Gastrocnemius medialis (tissue), 4 donors: Measurements from ENCODE around the gene EME1. TPM values are rescaled to one million over a fixed set of nuclear protein-coding genes. Genes with fewer than 3 reads are reported as not detected.
"Not testable (repeated sequence)": the region's sequence is repeated elsewhere in the genome, so short reads cannot be mapped to it uniquely, and the experiment has no call there.

Experiments
- ATAC-seq, 2 donors: fragments of 150-250 bp; one replicate each; pipeline ENCODE4 v1.9.1; 2016
- DNase-seq, 2 donors: peaks; one replicate each; pipeline ENCODE4 v3.0.0-alpha.2; 2019
- H3K27ac ChIP-seq, 4 donors: fragments of 200-600 bp; sonication (generic); 1 replicate in 1 of 4; 2 replicates in 3 of 4; pipeline ENCODE4 v1.5.1; 2016 to 2018; ENCODE audit warnings: mild to moderate bottlenecking in 2 of 4, moderate library complexity in 1 of 4
- H3K27me3 ChIP-seq, 3 donors: fragments of 200-600 bp; sonication (generic) in 2 of 3; 1 replicate in 1 of 3; 2 replicates in 2 of 3; pipeline versions ENCODE4 v1.5.1 to v1.6.0; 2016 to 2019; ENCODE audit warnings: mild to moderate bottlenecking in 1 of 3, moderate library complexity in 1 of 3
- H3K36me3 ChIP-seq, 2 donors: fragments of 200-600 bp; sonication (generic) in 1 of 2; one replicate each; pipeline ENCODE4 v1.5.1; 2017 to 2018
- H3K4me1 ChIP-seq, 2 donors: fragments of 200-600 bp; sonication (generic) in 1 of 2; one replicate each; pipeline ENCODE4 v1.5.1; 2016 to 2017; ENCODE audit warnings: mild to moderate bottlenecking in 2 of 2
- H3K4me3 ChIP-seq, 4 donors: fragments of 200-600 bp; sonication (generic) in 3 of 4; 1 replicate in 1 of 4; 2 replicates in 3 of 4; pipeline ENCODE4 v1.5.1; 2016 to 2019; ENCODE audit warnings: mild to moderate bottlenecking in 2 of 4
- H3K9me3 ChIP-seq, 3 donors: fragments of 200-600 bp; sonication (generic) in 2 of 3; 1 replicate in 1 of 3; 2 replicates in 2 of 3; pipeline ENCODE4 v1.5.1; 2016 to 2019
- POLR2A ChIP-seq, 2 donors: fragments of 450-650 bp; IDR thresholded peaks; one replicate each; pipeline ENCODE4 v1.6.1; 2017; ENCODE audit warnings: antibody characterized with exemption in 2 of 2, mild to moderate bottlenecking in 2 of 2, moderate library complexity in 2 of 2
- in situ Hi-C, 4 donors: fragments of 200-750 bp; cut with MboI; loops; one replicate each; pipeline versions ENCODE4 v1.15.0 to v1.8.0; 2017; ENCODE audit warnings: low sequenced_read_pairs in 4 of 4
- intact Hi-C: fragments of 100-400 bp; cut with DNase I; formaldehyde crosslinking; loops from one replicate; pipeline ENCODE4 v1.15.1; 2023; ENCODE audit warnings: low total_unique reads
- total RNA-seq, 4 donors: library from RNA; depleted of rRNA; stranded (reverse); fragments of >200 nt; gene quantifications; one replicate each; pipeline versions ENCODE4 v1.1.0 to v1.2.3, GENCODE V29; 2016
- TF ChIP-seq, protein P1 (sequence below), 5 experiments: fragments of 450-650 bp in 3 of 5; fragments of 200-600 bp in 2 of 5; sonication (generic) in 2 of 5; IDR thresholded peaks in 4 of 5; conservative IDR thresholded peaks in 1 of 5; 1 replicate in 4 of 5; 2 replicates in 1 of 5; pipeline ENCODE4 v1.5.1; 2016 to 2019; ENCODE audit warnings: antibody characterized with exemption in 5 of 5, mild to moderate bottlenecking in 3 of 5, moderate library complexity in 3 of 5

Gene EME1
- total RNA-seq, 4 donors from 2014 or later: 0.82 to 0.95 TPM; not detected in 2

DNA sequence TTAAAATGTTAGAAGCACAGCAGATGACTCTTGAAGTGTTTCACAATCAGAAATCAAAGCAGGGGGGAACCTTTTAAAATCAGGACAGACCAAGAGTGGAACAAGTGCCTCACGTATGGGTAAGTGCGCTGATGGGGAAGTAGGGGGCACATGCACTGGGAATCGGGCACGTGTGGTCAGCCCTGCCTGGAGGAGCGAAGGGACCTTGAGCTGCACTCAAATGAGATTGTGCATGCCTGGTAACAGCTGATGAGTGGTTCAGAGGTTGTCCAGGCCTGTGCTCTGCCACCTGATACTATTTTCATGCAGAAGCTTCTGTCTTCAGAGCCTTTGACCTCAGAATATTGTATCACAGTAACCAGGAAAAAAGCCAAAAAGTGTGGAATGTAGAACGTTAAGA is 40.8 kb upstream of the EME1 start:
- no peak for TF ChIP-seq POLR2A (IDR thresholded peaks at IDR 0.05)
- TF ChIP-seq, protein P1, sequence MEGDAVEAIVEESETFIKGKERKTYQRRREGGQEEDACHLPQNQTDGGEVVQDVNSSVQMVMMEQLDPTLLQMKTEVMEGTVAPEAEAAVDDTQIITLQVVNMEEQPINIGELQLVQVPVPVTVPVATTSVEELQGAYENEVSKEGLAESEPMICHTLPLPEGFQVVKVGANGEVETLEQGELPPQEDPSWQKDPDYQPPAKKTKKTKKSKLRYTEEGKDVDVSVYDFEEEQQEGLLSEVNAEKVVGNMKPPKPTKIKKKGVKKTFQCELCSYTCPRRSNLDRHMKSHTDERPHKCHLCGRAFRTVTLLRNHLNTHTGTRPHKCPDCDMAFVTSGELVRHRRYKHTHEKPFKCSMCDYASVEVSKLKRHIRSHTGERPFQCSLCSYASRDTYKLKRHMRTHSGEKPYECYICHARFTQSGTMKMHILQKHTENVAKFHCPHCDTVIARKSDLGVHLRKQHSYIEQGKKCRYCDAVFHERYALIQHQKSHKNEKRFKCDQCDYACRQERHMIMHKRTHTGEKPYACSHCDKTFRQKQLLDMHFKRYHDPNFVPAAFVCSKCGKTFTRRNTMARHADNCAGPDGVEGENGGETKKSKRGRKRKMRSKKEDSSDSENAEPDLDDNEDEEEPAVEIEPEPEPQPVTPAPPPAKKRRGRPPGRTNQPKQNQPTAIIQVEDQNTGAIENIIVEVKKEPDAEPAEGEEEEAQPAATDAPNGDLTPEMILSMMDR (IDR thresholded peaks at IDR 0.05 in 4 of 5, conservative IDR thresholded peaks at IDR 0.05 in 1 of 5): no peak
- in situ Hi-C loops: no loop called here
- no peaks in the 10 kb centered on the region for H3K4me1 ChIP-seq
- intact Hi-C loops: no loop called here
- H3K27ac ChIP-seq: no peak overlapping the region
- H3K9me3 ChIP-seq: no peaks in the 10 kb centered on the region
- H3K4me3 ChIP-seq: no peak overlapping the region
- H3K27me3 ChIP-seq: no peaks in the 10 kb centered on the region
- no peak for ATAC-seq
- H3K36me3 ChIP-seq: no peaks in the 10 kb centered on the region
- DNase-seq: no peak

DNA sequence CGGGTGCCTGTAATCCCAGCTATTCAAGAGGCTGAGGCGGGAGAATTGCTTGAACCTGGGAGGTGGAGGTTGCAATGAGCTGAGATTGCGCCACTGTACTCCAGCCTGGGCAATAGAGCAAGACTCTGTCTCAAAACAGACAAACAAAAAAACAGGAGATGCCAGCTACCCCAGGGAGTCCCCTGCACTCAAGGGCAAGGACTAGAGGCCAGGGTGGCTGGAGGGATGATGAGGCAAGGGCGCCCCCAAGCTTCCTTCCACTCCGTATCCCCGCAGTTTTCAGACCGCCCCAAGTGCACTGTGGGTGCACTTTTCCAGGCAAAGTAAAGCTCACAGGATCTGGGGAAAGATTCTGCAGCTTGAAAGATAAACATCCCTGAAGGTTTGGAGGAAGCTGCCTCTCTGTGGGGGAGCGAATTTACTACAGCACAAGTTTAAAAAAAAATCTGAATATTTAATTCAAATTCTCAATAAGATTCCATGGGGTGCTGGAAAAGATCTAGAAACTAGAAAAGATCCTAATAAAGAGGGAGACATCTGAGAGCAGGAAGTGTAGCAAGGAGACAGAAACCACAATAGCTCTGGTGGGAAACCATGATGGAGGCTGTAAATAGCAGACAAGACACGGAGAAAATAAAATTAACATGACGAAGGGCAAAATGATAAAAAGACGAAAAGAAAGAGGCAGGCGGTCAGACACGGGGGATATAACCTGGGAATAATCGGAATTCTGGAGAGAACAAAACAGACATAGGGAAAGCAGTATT is 39.6 kb upstream of the EME1 start:
- H3K36me3 ChIP-seq, in situ Hi-C loops, H3K27ac ChIP-seq, H3K27me3 ChIP-seq, intact Hi-C loops, H3K4me3 ChIP-seq, H3K4me1 ChIP-seq, H3K9me3 ChIP-seq, ATAC-seq, DNase-seq: not testable (repeated sequence)

DNA sequence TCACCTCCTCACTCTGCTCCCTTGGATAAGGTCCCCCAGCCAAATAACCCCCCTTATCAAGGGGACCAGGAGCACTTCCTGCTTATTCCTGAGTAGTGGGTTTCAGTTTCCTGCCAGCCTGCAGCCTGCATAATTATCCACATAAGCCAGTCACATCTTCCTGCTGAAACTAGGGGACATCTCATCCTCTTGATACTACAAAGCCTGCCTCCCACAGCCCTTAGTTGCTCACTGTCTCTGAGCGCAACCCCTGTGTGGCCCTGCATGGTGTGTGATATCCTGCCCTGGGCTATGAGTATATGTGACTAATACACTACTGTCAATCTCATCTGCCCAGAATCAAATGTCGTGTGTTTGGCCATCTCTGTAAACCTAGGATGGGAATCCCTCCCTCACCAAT is 35.1 kb upstream of the EME1 start:
- intact Hi-C loops (no loop called here), in situ Hi-C loops (no loop called here)

GRCh38 chr17:50338645-50339044 is 34.4 kb upstream of the EME1 start:
- DNase-seq (no peak), ATAC-seq (no peak)
- H3K27ac ChIP-seq: no peak overlapping the region
- TF ChIP-seq POLR2A (IDR thresholded peaks at IDR 0.05): no peak
- TF ChIP-seq, protein P1 (IDR thresholded peaks at IDR 0.05 in 4 of 5, conservative IDR thresholded peaks at IDR 0.05 in 1 of 5): no peak
- intact Hi-C loops (no loop called here), in situ Hi-C loops (no loop called here)
- no peak overlapping the region for H3K4me3 ChIP-seq
- no peaks in the 10 kb centered on the region for H3K27me3 ChIP-seq
- H3K9me3 ChIP-seq: no peaks in the 10 kb centered on the region
- H3K36me3 ChIP-seq: no peaks in the 10 kb centered on the region
- H3K4me1 ChIP-seq: no peaks in the 10 kb centered on the region

More for the DNA sequence above, 35.1 kb upstream of the EME1 start:
- Histone ChIP-seq H3K36me3 (no peaks in the 10 kb centered on the region), H3K4me1 (no peaks in the 10 kb centered on the region), H3K27ac (no peak overlapping the region), H3K27me3 (no peaks in the 10 kb centered on the region), H3K4me3 (no peak overlapping the region), H3K9me3 (no peaks in the 10 kb centered on the region)
- ATAC-seq (no peak), DNase-seq (no peak)
- TF ChIP-seq POLR2A (IDR thresholded peaks at IDR 0.05): no peak
- TF ChIP-seq, protein P1 (IDR thresholded peaks at IDR 0.05 in 4 of 5, conservative IDR thresholded peaks at IDR 0.05 in 1 of 5): no peak

GRCh38 chr17:50339381-50339780 is 33.6 kb upstream of the EME1 start:
- intact Hi-C loops: no loop called here
- Histone ChIP-seq H3K9me3 (no peaks in the 10 kb centered on the region), H3K4me3 (no peak overlapping the region), H3K27ac (no peak overlapping the region), H3K36me3 (no peaks in the 10 kb centered on the region), H3K4me1 (no peaks in the 10 kb centered on the region), H3K27me3 (no peaks in the 10 kb centered on the region)
- TF ChIP-seq POLR2A (IDR thresholded peaks at IDR 0.05): no peak
- in situ Hi-C loops: no loop called here
- ATAC-seq (no peak), DNase-seq (no peak)
